ENCODE measurements around the gene SCGB2A2.

The SCGB2A2 gene

DNA sequence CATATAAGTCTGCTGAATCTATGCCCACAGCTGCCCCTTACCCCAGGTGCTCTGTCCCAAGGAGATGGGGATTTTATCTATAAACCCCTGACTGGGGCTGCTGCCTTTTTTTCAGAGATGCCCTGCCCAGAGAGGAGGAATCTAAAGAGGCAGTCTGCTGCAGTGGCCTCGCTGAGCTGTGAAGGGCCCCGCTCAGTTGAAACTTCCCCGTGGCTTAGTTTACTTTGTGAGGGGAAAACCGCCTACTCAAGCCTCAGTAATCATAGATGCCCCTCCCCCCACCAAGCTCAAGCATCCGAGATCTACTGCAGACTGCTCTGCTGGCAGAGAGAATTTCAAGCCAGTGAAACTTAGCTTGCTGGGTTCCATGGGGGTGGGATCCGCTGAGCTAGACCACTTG lies 36.3 kb downstream of the SCGB2A2 start:
- Histone ChIP-seq H3K27me3 (ENCODE audit: insufficient read depth, low read depth, severe bottlenecking) (no peaks in the 10 kb centered on the region), H3K4me3 (ENCODE audit: low read depth, low read length) (no peak overlapping the region), H3K36me3 (no peaks in the 10 kb centered on the region), H3K9me3 (ENCODE audit: severe bottlenecking) (no peaks in the 10 kb centered on the region), H3K27ac (no peak overlapping the region)
- no peak for DNase-seq
- TF ChIP-seq, protein P1, sequence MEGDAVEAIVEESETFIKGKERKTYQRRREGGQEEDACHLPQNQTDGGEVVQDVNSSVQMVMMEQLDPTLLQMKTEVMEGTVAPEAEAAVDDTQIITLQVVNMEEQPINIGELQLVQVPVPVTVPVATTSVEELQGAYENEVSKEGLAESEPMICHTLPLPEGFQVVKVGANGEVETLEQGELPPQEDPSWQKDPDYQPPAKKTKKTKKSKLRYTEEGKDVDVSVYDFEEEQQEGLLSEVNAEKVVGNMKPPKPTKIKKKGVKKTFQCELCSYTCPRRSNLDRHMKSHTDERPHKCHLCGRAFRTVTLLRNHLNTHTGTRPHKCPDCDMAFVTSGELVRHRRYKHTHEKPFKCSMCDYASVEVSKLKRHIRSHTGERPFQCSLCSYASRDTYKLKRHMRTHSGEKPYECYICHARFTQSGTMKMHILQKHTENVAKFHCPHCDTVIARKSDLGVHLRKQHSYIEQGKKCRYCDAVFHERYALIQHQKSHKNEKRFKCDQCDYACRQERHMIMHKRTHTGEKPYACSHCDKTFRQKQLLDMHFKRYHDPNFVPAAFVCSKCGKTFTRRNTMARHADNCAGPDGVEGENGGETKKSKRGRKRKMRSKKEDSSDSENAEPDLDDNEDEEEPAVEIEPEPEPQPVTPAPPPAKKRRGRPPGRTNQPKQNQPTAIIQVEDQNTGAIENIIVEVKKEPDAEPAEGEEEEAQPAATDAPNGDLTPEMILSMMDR (IDR thresholded peaks at IDR 0.05; ENCODE audit: low read depth, low read length) = no peak

DNA sequence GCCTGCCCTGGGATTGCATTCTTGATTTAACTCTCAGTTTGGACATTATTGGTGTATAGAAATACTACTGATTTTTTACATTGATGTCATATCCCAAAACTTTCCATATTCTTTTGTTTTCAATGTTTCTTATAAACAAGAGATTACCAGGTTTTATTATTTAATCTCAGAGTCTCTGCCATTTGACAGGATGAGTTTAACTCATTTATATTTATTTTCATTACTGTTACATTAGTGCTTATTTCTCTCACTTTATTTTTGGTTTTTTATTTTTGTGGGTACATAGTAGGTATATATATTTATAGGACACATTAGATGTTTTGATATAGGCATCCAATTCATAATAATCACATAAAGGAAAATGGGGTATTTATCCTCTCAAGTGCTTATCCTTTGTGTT lies 38.0 kb downstream of the SCGB2A2 start:
- H3K27me3 ChIP-seq (ENCODE audit: insufficient read depth, low read depth, severe bottlenecking) = no peaks in the 10 kb centered on the region
- H3K4me3 ChIP-seq (ENCODE audit: low read depth, low read length) = no peak overlapping the region
- no peaks in the 10 kb centered on the region for H3K9me3 ChIP-seq (ENCODE audit: severe bottlenecking)
- DNase-seq = no peak
- no peak overlapping the region for H3K27ac ChIP-seq
- no peaks in the 10 kb centered on the region for H3K36me3 ChIP-seq
- TF ChIP-seq, protein P1 (IDR thresholded peaks at IDR 0.05; ENCODE audit: low read depth, low read length) = no peak

DNA sequence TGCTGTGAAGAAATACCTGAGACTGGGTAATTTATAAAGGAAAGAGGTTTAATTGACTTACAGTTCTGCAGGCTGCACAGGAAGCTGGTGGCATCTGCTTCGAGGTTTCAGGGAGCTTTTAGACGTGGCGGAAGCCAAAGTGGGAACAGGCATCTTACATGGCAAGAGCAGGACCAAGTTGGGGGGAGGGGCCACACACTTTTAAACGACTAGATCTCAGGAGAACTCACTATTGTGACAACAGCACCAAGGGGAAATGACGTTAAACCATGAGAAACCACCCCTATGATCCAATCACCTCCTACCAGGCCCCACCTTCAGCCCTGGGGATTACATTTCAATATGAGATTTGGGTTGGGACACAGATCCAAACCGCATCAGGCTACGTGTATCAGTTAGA lies 40.0 kb downstream of the SCGB2A2 start:
- H3K4me3 ChIP-seq (ENCODE audit: low read depth, low read length) = no peak overlapping the region
- H3K27me3 ChIP-seq (ENCODE audit: insufficient read depth, low read depth, severe bottlenecking) = no peaks in the 10 kb centered on the region
- H3K9me3 ChIP-seq (ENCODE audit: severe bottlenecking) = no peaks in the 10 kb centered on the region
- DNase-seq = no peak
- no peak overlapping the region for H3K27ac ChIP-seq
- TF ChIP-seq, protein P1 (IDR thresholded peaks at IDR 0.05; ENCODE audit: low read depth, low read length) = no peak
- no peaks in the 10 kb centered on the region for H3K36me3 ChIP-seq

DNA sequence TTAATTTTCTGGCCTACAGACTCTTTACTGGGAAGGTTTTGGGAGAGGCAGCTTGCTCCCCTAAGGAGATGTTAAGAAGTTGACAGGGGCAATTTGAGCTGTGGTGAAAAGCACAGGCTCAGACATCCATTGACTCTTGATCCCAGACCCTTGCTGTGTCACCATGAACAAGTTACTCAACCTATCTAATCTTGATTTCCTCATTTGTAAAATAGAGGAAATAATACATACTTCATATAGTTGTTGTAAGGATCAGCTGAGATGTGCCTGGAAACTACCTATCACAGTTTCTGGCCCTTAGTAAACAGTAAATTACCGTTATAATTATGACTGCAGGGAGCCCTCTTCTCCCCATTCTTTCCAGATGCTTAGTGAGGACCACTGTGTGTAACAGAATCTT lies 45.5 kb downstream of the SCGB2A2 start:
- no peak overlapping the region for H3K27ac ChIP-seq
- no peak overlapping the region for H3K4me3 ChIP-seq (ENCODE audit: low read depth, low read length)
- no peaks in the 10 kb centered on the region for H3K27me3 ChIP-seq (ENCODE audit: insufficient read depth, low read depth, severe bottlenecking)
- no peak for DNase-seq
- no peaks in the 10 kb centered on the region for H3K9me3 ChIP-seq (ENCODE audit: severe bottlenecking)
- TF ChIP-seq, protein P1 (IDR thresholded peaks at IDR 0.05; ENCODE audit: low read depth, low read length) = no peak
- no peaks in the 10 kb centered on the region for H3K36me3 ChIP-seq

DNA sequence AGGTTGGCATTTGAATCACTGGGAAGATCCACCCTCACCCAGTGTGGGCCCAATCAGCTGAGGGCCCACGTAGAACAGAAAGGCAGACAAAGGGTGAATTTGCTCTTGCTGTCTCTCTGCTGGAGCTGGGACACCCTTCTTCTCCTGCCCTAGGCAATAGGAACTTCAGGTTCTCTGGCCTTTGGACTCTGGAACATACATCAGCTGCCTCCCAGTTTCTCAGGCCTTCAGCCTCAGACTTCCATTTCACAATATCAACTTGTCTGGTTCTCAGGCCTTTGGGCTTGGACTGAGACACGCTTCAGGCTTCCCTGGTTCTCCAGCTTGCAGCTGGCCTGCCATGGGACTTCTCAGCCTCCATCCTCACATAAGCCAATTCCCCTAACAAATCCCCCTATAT lies 52.6 kb downstream of the SCGB2A2 start:
- no peak for DNase-seq
- TF ChIP-seq, protein P1 (IDR thresholded peaks at IDR 0.05; ENCODE audit: low read depth, low read length) = no peak
- H3K4me3 ChIP-seq (ENCODE audit: low read depth, low read length) = no peak overlapping the region

More for the DNA sequence above, 52.6 kb downstream of the SCGB2A2 start:
- Histone ChIP-seq H3K27ac (no peak overlapping the region), H3K36me3 (no peaks in the 10 kb centered on the region), H3K27me3 (ENCODE audit: insufficient read depth, low read depth, severe bottlenecking) (no peaks in the 10 kb centered on the region), H3K9me3 (ENCODE audit: severe bottlenecking) (no peaks in the 10 kb centered on the region)

All from WERI-Rb-1 (cell line).